Stimulated activated CD4-positive, alpha-beta T cell treated with anti-CD3 and anti-CD28 coated beads, TNF-alpha, amount 100 ng/mL, for 4 hours (primary cell): Measurements from ENCODE around the gene NACA2.
"Not testable (repeated sequence)": the region's sequence is repeated elsewhere in the genome, so short reads cannot be mapped to it uniquely, and the experiment has no call there.

ENCODE experiments used
- DNase-seq, 3 experiments: peaks; one replicate each; pipeline ENCODE4 v3.0.0-alpha.2; 2020; ENCODE audit warnings: low read depth in 3 of 3

NACA2 gene

DNA sequence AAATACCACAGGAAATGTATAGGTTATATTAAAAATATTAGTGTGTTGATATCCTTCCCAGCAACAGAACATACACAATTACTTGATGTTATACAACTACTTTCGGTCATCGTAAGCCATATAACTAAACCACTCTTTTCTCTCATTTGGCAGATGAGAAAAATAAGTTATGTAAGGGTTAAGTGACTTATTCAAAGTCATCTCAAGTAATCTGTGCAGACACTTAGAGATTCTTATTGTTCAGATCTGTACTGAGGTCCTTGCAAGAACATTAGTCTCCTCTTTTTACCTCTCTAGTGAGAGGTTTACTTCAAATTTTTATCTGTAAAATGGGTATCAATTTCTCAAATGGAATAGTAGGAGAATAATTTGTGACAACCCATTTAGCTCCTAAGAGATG, 15.0 kb downstream of the NACA2 start:
- no peak for DNase-seq

DNA sequence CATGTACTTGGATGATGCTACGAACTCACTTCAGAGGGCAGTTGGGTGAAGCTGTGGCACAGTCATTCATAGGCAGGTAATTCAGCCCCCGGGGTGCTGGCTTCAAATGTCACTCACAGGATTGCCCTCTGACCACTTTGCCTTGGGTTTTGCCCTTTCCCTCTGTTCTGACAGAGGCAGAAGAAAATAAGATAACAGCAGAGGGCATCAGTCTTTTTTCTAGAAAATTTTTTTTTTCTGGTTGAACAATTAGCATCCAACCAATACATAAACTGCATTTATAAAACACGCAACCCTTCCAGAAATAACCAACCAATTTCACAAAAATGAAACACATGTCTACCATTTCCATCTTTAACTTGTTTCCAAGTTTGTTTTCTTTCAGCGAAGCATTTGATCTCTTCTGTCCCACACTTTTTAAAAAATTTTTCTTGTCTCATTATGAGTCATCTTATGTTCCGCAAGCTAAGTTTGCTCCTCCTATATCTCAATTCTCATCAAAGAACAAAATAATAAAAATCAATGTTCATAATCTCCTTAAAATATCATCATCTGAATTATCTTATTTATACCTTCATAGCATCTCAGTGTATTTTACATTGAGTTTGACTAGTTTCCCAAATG, 15.6 kb downstream of the NACA2 start:
- no peak for DNase-seq

DNA sequence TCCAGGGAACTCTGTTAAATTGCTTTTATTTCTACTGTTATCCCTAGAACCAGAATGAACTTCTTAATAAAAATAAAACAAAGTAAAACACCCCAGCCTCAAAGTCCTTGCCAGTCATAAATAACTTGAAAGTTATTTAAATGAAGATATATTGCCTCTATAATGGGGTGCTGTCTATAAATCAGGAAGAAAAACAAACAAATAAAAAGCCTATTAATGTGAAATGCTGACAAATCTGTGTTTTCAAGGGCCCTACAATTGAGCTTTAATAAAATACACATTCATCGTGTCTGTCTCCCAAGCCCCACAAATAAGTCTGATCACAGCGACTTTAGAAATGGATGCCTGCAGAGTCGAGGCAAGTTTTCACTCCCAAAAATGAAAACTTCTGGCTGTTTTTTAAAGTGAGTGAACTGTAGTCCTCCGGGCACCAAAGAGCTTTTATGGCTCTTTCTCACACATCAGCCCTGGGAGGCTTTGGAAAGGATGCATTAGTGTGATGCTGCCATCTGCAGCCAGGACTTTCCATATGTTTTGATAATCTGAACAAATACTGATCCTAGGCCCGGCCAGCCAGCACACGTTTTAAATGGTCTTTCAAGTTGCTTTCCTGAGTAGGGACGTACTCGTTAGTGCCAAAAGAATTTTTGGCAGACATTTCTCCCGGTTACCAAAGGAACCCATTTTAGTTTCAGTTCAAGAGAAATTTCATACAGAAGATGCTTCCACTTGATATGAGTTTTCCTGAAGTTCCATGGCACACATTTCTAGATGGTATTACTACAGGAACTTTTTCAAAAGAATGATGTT, 16.3 kb downstream of the NACA2 start:
- no peak for DNase-seq

DNA sequence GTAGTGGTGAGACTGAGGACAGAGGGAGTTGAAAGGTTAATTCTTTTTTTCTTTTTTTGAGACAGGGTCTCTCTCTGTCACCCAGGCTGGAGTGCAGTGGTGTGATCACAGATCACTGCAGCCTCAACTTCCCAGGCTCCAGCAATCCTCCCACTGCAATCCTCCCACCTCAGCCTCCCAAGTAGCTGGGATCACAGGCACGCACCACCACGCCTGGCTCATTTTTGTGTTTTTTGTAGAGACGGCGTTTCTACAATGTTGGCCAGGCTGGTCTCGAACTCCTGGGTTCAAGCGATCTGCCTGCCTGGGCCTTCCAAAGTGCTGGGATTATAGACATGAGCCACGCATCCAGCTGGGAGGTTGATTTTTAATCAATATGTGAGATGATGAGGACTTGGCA, 18.5 kb downstream of the NACA2 start:
- DNase-seq, result not testable (repeated sequence)

DNA sequence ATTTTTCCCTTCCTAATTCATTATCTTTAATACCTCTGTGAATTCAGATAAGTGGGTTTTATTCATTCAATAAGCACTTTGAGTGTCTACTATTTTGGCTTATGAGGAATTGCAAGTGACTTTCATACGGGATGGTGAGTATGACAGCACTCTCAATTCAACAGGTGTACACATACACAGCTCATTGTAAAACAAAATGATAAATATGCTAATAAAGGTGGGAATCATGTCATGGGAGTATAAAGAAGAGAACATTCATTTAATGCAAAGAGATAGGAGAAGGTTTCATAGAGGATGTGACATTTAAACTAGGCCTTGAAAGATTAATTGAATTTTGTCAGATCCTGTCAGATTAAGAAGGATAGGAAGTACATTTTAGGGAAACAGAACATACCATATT, 19.4 kb downstream of the NACA2 start:
- DNase-seq, result no peak

DNA sequence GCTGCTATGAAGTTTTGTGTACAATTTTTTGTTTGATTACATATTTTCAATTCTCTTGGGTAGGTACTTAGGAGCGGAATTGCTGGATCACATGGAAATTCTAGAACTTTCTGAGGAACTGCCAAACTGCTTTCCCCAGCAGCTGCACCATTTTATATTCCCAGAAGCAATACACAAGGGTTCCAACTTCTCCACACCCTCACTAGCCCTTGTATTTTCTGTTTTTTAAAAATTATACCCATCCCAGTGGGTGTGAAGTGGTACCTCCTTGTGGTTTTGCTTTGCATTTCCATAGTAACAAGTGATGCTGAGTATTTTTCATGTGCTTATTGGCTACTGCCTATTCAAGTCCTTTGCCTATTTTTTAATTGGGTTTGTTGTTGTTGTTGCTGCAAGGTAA, 20.9 kb downstream of the NACA2 start:
- DNase-seq, result no peak

DNA sequence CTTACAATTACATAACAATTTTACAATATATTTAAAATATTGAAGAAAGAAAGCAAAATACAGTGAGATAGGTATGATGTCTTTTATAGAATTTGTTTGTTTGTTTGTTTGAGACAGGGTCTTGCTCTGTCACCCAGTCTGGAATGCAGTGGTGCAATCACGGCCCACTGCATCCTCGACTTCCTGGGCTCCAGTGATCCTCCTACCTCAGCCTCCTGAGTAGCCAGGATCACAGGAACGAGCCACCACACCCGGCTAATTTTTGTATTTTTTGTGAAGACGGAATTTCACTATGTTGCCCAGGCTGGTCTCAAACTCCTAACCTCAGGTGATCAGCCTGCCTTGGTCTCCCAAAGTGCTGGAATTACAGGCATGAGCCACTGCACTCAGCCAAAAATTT, 21.5 kb downstream of the NACA2 start:
- DNase-seq, result not testable (repeated sequence)

DNA sequence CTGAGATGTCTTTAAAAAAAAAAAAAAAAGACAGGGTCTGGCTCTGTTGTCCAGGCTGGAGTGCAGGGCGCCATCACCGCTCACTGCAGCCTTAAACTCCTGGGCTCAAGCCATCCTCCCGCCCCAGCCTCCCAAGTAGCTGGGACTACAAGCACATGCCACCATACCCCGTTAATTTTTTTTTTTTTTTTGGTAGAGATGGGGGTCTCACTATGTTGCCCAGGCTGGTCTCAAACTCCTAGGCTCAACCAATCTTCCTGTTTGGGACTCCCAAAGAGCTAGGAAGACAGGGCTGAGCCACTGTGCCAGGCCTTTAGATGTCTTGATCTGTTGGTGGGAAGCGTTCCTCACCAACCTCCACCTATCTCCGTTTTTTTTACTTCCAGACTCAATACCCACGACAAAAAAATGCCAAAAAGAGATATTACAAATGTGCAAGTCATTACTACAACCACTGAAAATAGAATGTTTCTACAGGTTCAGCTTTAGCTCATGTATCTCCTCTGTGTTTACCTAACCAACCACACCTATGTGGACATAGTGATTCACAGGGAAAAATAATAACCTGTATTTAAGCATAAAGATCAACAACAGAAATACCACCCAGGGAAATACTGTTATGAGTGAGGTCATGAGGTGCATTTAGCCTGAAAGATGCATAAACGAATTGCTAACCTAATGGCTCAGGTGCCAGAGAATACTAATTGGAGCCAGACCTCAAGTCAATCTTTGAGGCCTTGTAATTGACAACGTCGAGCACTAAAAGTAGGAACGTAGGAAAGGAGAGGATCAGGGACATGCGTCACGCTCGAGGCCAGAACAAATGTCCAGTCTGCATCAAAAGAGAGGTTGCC, 22.6 kb downstream of the NACA2 start:
- DNase-seq, result no peak

DNA sequence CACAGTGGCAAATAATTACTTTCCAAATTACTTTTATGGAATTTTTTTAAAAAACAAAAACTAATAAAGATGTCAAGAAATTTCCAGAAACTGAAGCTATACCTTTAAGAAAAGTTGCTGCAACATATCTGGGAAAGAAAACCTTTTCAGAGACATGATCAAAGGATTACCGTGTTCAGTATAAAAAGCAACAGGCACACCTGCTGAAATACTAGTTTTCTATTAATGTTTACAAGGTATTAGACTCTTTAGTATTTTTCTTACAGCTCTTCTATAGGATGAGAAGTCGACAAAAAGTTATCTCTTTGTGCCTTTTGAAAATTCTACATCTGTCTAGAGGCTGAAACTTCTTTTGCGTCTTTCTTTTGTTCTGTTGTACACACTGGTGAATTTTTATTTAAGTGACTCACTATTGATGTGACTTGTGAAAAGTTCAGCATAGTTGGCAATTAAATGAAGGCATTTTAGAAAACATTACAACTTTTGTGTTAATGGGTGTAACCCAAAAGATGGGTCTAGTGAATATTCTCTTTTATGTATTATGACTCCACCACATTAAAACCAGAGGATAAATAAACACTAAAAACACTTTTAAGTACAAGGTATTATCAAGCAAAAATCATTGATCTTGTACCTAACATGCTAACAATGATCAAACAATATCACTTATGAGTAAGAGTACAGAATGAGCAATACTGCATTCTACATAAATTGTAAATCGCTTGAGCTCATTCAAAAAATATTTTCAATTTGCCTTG, 23.8 kb downstream of the NACA2 start:
- DNase-seq, result no peak

DNA sequence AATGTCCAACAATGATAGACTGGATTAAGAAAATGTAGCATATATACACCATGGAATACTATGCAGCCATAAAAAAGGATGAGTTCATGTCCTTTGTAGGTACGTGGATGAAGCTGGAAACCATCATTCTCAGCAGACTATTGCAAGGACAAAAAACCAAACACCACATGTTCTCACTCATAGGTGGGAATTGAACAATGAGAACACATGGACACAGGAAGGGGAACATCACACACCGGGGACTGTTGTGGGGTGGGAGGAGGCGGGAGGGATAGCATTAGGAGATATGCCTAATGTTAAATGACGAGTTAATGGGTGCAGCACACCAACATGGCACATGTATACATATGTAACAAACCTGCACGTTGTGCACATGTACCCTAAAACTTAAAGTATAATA, 24.6 kb downstream of the NACA2 start:
- not testable (repeated sequence) for DNase-seq

DNA sequence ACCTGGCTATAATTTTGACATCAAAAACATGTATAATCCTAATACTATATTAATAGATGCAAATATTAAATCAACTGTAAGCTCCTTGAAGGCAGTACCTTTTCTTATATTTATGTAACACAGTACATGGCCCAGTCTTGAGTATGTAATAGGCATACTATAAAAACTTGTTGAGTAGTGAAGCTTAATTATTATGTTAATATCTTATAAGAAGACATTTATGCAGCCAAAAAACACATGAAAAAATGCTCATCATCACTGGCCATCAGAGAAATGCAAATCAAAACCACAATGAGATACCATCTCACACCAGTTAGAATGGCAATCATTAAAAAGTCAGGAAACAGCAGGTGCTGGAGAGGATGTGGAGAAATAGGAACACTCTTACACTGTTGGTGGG, 25.2 kb downstream of the NACA2 start:
- DNase-seq, result not testable (repeated sequence)

DNA sequence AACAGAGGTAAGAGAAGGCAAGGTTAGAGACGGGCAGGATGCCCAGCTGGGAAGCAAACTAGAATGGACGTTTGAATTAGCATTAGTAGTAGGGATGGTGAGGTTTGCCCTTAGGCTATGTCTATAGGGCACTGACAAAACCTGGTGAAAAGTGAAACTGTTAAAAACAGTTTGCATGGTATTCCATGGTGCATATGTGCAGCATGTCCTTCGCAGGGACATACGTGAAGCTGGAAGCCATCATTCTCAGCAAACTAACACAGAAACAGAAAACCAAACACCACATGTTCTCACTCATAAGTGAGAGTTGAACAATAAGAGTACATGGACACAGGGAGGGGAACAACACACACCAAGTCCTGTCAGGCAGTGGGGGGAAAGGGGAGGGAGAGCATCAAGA, 25.8 kb downstream of the NACA2 start:
- DNase-seq, result no peak

DNA sequence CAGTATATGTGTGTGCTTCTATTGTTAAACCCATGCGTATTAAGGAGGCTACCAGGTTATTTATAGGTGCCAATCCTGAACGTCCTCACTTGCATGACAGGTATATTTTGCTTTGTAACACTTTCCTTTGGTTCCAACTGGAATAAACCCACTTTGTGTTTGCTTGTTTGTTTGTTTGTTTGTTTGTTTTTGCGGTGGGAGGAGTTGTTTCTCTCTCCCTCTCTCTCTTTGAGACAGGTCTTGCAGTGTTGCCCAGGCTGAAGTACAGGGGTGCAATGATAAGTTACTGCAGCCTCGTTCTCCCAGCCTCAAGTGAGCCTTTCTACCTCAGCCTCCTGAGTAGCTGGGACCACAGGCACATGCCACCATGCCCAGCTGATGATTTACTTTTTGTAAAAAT, 28.7 kb downstream of the NACA2 start:
- no peak for DNase-seq

DNA sequence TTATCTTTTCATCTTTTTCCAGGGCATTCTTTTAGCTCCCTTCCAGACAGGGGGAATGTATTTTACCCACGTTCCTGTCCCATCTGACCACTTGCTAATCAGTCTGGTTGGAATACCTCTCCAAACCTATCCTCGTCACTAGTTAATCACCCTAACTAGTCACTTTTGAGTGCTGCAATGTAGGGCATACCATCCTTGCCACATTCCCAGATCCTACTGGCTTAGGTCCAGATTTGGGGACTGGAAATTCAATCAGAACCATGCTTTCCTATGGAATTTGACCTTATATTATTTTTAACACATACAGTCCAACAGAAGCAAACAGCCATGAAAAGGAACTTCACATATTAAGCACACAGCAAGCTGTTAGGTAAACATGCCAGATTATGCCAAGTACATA, 29.7 kb downstream of the NACA2 start:
- no peak for DNase-seq

DNA sequence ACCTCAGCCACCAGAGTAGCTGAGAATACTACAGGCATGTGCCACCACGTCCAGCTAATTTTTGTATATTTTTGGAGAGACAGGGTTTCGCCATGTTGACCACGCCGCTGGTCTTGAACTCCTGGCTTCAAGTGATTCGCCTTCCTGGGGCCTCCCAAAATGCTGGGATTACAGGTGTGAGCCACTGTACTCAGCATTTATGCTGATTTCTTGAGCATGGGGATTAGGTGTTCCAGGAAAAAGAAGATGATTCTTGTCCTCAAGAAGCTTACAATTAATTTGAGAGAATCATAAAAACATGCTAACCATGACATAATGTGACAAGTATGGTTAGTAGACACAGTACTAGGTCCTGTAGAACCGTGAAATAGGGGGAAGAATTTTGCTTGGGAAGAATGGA, 30.9 kb downstream of the NACA2 start:
- no peak for DNase-seq

DNA sequence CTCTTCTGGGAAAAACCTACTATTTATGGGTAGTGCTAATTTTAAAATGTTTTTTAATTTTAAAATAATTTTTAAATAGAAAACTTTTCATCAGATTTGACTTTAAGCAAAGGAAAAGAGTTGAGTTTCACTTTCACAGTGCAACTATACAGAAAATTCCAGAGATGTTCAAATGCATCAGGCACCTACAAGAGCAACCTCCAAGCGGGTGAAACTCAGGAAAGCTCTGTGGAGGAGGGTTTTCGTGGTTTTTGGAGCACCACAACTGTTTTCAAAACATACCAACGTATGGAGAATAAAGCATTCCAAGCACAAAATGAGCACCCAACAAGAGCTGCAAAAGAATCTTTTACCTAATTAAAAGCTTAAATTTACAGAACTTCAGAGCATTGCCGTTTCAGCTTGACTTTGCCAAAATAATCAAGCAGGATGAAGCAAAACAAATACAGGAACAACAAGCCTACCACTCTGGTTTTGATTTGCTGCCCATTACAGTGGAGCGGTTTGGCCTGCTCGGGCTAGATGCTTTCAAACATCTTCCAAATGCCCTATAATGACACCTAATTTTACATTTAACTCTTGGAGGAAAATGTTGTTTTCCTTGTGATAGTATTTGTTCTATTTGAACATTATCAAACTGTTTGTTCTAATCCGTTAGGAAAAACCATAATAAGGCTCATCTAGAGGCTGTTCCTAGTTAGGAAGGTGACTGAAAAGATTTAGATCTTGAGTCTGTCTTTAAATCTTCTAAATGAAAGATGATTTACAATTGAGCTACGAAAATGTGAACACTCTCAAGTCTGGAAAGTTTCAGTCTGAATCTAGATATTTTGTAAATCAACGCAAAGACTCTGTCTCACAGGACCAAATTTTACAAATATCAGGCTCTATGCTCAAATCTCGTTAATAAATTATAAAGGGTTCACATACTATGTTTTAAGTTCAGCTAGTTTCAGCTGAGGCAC, 34.5 kb downstream of the NACA2 start:
- DNase-seq, result no peak

DNA sequence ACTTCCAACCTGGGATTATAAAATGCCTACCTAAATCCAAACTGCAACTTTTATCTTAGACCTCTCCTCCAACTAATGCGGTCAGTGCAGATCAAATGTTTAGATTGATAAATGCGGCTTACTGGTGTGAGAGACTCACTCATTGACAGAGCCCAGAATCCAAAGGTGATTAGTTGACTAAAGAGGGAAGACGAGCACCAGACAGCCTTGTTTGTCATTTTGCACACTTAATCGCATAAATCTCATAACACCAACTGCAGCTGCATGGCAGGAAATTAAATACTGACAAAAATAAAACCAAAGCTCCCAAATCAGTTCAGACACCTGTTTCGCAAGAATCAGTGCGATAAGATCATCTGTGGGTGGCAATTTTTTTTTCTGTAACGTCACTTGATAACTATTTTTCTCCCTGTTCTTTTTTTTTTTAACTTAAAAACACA, 35.9 kb downstream of the NACA2 start:
- no peak for DNase-seq

DNA sequence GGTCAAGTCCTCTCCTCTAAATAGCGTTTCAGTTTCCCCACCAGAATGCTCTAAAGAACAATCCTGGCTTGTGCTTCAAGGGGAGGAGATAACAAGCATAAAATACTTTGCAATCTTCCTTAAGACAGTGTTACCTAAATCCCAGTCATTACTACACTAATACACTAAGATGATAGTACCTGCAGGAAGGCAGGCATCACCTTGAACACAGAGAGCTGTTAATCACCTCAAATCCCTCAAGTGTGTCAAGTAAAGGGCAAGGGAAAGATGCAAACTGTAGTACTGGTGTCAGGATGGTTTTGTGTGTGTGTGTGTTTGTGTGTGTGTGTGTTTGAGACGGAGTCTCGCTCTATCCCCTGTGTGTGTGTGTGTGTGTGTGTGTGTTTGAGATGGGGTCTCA, 36.8 kb downstream of the NACA2 start:
- DNase-seq, result no peak

DNA sequence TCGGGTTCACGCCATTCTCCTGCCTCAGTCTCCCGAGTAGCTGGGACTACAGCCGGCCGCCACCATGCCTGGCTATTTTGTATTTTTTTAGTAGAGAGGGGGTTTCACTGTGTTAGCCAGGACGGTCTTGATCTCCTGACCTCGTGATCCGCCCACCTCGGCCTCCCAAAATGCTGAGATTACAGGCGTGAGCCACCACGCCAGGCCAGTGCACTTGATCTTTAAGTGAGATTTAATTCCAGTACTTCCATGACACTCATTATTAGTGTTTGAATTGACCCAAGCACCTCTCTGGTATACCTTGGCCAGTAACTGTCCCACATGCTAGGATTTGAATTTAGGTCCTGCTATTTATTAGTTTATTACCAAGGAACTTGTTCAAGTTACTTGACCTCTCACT, 38.5 kb downstream of the NACA2 start:
- not testable (repeated sequence) for DNase-seq

DNA sequence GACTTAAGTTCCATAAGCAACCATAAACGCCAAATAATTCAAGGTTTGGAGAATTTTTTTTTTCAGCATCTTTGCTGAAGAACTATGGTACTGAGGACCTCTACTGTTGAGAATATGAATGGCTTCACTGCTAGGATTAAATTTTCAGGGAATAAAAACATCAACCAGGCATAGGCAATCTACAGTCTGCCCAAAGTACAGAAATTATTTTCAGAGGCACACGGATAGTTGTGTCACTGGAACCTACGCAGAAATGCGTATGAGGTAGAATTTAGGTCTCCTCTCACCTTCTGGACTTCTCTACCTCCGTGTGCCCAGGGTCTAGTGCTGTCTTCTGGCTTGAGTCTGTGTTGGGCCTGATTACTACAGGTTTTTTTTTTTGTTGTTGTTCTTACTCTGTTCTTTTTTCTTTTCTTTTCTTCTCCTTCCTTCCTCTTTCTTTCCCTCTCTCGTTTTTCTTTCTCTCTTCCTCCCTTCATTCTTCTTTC, 39.7 kb downstream of the NACA2 start:
- no peak for DNase-seq

DNA sequence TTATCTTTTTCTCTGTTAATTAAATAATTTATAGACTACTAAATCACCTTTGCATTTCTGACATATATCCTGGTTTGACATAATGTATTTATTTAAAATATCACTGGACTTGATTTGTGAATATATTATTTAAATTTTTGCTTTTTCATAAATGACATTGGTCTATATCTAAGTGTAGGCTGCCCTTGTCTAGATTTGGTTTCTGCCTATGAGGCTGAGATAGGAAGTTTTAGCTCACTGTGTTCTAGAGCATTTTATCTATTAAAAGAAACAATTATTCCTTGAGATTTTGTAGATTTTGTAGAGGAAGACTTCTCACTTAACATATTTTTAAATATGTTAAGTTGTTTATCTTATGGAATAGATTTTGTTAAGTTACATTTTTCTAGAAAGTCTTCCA, 43.9 kb downstream of the NACA2 start:
- no peak for DNase-seq
